Stimulated activated CD4-positive, alpha-beta T cell treated with anti-CD3 and anti-CD28 coated beads, Interleukin-15, amount 100 ng/mL, for 24 hours (primary cell): Measurements from ENCODE around the gene LDLRAD3.
"Not testable (repeated sequence)": the region's sequence is repeated elsewhere in the genome, so short reads cannot be mapped to it uniquely, and the experiment has no call there.

Experiments
- DNase-seq: peaks from one replicate; pipeline ENCODE4 v3.0.0-alpha.2; 2020

Gene LDLRAD3

GRCh38 chr11:36189735-36190134 is 245.9 kb downstream of the LDLRAD3 start:
- DNase-seq, result not testable (repeated sequence)

GRCh38 chr11:36191941-36192340 is 248.1 kb downstream of the LDLRAD3 start:
- no peak for DNase-seq

DNA sequence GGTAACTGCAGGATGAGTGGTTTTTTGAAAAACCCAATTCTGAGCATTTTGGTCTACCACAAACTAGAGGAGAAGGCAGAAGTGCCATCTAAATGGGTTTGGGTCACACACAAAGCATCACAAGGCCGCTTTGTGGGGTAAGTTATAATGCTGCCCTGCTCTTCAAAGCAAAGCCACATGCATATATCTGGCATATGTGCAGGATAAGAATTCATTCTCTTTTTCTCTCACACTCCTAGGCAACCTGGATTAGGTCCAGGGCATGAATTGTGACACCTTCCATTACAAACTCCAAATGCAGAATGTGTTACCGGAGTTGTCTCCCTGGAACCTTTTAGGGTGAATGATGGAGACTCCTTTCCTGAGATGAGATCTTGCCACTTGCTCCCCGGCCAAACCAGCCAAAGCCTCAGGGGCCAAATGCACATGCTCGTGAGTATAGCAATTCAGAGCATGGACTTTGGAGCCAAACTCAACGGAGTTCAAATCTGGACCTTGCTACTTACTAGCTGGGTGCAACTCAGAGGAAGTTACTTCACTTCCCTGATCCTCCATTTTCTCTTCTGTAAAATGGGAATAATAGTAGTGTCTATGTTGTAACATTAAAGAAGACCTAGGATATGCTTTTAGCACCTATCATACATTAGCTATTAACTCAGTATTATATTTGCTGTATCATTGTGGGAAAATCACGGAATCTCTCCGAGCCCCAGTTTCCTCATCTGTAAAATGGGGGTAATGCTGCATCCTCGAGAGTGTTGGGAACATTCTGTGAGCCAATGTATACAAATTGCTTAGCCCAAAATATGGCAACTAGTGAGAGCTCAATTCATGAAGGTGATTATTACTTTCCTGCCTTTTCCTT is 248.8 kb downstream of the LDLRAD3 start:
- DNase-seq, result no peak

DNA sequence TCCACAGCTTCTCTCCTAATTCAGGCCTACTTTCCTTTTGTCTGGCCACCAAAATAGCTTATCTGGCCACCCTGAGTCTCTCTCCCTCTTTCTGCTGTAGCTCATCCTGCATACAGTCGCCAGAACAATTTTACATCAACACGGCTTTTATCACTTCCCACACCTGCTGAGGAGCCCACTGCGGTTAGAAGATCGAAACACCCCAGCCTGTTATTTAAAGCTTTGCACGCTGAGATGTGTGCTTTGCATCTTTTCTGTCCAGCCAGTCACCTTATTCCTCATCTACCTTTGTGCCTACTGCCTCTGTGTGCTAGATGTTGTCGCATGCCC is 249.4 kb downstream of the LDLRAD3 start:
- no peak for DNase-seq

- no peak for DNase-seq
Measured at GRCh38 chr11:36193721-36194120, 249.9 kb downstream of the LDLRAD3 start.

DNA sequence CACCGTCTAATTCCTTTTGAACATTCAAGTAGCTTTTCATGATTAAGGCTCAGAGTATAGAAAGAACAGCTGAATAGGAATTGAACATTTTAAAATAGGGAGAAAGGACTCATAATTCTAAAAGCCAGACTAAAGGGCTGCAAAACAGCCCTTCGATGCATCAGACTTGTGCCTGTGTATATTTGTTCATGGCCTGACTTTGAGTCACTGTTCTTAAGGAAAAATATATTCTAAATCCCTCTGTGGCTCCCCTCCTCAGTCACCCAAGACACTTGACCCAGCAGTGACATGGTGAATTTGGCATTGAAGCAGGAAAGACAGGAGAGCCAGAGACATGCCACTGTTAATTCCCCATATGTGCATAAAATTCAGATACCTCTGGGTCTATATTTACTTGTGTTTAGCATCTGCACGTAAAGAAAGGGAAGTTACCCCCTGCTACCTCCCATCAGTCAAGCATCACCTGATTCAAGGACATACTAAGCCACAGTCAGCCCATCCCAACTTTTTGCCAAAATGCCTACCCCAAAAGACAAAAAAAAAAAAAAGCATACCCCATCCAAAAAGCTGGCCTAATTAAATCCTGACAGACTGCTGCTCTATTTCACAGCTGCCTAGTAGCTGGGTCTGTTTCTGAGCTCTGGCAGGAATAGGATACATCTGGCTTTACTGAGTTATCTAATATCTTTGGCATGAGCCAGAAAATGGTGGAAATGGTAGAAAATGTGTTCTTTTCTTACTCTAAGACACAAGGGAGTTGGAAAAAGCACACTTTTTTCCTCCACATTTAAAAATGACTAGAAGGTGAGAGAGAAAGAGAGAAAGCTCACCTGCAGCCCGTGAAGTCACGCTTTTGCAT is 251.9 kb downstream of the LDLRAD3 start:
- DNase-seq, result no peak

GRCh38 chr11:36196411-36196998 is 252.6 kb downstream of the LDLRAD3 start:
- DNase-seq, result no peak

DNA sequence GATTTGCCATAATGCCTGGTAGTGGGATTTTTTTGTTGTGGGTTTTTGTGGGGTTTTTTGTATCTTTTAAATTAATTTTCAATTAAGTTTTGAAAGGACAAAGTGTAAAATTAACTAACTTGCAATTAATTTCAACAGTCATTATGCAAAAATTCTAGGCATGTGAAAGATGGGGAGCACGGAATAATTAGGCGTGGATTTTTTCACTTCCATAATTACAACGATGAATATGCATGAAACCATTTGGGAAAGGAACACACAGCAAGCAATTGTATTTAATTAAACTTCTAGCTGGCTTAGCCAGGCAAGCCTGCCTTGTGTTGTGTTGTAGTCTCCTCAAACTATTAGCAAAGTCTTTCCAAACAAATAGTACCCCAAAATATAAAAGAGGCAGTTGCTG is 257.5 kb downstream of the LDLRAD3 start:
- DNase-seq, result no peak

- DNase-seq, result no peak
Measured at GRCh38 chr11:36205536-36205935, 261.7 kb downstream of the LDLRAD3 start.

DNA sequence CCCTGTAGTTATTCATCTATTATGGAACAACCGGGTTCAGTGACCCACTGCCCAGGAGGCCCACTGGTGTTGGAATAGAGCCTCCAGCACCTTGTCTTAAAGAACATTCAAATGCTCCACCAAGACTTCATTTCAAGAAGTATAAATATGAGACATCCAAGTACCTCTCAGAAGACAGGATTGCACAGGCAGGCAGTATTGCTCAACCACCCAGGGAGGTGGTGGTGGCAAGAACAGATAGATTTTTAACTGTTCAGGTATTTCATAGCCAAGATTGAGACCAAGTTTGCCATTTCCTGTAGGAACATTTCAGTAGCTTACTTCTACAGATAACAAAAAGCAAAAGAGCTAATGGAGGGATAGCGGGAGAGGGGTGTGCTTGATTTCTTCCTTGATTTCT is 266.7 kb downstream of the LDLRAD3 start:
- no peak for DNase-seq

DNA sequence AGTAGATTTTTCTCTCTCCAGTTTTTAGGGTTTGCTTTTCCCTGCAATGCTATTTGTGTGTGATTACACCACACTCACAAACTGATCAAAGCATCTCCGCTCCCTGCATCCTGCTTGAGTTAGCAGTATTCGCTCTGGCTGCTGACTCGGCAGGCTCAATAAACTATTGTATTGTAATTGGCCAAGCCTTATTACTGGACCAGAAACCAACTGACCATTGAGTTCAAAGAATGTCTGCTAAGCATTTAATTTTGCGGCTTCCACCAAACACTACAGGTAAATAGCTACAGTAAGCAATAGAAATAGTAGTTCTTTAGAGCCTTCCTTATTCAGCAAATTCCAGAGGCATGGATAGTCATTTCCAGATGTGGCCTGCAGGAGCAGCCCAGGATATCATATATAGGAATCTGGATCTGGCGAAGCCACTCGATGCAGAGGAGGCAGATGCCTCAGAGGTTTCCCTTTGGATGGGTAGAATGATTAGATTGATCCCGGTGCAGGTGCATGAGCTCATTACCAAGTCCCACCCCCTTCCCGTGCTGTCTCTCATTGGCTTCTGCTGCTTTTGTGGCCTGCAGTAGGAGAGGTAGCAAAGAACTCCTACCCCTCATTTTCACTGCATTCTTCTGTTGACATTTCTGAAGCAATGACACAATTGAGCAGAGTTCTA is 268.0 kb downstream of the LDLRAD3 start:
- no peak for DNase-seq

DNA sequence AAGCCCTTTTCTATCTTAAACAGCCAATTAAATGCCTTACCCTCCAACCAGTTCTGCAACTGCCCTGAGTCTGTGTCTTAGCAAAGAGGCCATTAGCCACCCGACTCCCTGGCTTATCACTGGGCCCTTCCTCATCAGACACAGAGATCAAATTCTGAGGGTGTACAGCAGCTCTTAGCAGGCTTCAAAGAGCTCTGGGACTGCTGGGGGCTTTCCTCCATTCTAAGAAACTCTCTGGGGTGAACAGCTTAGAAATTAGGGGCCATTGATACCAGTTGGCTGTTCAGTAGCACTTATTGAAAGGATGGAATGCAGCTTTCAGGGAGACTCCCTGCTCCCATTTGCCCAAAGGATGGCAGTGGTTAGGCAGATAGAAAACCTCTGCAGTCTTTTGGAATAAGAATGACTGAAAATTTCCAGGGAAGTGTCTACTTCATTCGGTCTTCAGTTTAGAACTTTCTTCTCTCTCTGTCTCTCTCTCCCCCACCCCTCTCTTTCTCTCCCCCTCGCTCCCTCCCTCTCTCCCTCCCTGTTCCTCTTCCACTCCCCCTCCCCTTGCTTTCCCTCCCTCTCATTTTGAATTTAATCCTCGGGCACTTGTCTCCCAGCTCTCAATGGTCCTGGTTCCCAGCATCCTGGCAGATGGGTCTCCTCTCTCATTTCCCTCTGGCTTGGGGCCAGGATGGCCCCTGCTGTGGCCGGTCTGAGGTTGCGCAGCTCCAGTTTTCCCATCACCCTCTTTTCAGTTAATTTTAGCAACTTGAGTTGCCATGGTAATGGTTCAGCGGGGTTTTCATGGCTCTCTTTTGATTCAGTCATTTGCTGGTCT is 268.9 kb downstream of the LDLRAD3 start:
- no peak for DNase-seq

- no peak for DNase-seq
Measured at GRCh38 chr11:36213393-36213840, 269.6 kb downstream of the LDLRAD3 start.

DNA sequence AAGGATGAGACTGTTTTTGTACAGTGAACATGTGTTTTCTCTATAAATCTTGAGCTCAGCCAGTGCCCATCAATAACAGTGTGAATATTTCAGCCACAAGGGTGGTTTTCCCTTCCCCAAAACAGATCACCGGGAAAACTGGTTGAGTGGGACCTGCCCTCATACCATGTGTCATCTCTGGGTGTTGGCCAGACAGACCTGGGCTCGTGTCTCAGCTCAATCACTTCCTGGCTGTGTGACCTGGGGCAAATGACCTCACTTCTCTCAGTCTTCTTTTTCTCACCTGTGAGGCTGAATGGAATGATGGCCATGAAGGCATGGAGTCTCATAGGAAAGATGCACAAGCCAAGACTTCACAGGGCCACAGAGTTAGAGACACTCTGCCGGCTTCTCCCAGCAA is 270.6 kb downstream of the LDLRAD3 start:
- no peak for DNase-seq

- DNase-seq, result no peak
Measured at GRCh38 chr11:36214976-36215692, 271.3 kb downstream of the LDLRAD3 start.

GRCh38 chr11:36215693-36216060 is 271.8 kb downstream of the LDLRAD3 start:
- DNase-seq, result no peak

- no peak for DNase-seq
Measured at GRCh38 chr11:36216061-36216615, 272.3 kb downstream of the LDLRAD3 start.

- DNase-seq, result no peak
Measured at GRCh38 chr11:36218283-36218921, 274.5 kb downstream of the LDLRAD3 start.

DNA sequence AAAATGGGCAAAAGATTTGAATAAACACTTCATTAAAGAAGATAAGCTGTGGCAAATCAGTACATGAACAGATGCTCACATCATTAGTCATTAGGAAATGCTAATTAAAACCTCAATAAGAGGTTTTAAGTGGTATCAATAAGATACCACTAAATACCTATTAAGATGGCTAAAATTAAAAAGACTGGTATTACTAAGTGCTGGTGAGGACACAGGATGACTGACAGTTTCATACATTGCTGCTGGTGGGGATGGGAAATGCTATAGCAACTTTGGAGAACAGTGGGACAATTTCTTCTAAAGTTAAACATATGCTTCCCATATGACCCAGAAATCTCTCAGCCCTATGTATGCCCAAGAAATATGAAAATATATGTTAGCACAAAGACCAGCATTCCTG is 276.1 kb downstream of the LDLRAD3 start:
- DNase-seq, result no peak

- DNase-seq, result no peak
Measured at GRCh38 chr11:36222831-36223635, 279.2 kb downstream of the LDLRAD3 start.
